Measurements from ENCODE around the gene TNNC1. TPM values are rescaled to one million over a fixed set of nuclear protein-coding genes. Genes with fewer than 3 reads are reported as not detected.
A peak's percentile ranks its signal among the peaks of the same experiment; 100 is the strongest.

TNNC1 gene
- total and polyA plus RNA-seq, 4 donors = 2.6 to 20.7 (median 3.8) TPM

DNA sequence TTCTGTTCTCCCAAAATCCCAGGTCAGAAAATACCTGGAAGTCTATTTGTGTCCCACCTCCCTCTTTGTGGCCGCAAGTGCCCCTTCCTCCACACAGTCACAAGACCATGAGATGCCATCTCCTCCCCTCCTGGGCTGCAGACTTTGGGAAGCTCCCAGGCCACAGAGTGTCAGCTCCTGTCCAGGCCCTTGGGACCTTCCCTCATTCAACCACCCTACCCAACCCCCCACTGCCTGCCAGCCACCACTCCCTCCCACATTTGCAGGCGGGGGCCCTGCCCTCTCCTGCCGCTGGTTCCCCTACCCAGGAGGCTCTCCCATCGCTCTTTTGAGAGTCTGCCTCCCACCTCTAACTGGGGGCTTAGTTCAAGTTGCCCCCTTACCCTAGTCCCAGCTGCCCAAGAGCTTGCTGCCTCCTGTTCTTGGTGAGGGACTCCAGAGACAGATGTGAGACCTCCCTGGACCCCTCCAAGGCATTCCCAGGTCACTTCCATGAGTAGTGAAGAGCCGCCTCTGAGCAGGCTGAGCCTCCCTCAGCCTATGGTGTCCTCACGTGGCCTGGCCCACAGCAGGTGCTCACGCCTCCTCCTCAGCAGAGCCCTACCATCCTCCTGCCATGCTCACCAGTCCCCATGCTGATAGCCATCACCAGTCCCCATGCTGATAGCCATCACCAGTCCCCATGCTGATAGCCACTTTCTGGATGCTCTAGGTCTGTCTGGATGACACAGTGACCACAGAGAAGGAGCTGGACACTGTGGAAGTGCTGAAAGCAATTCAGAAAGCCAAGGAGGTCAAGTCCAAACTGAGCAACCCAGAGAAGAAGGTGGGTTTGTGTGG is 25.4 kb upstream of the TNNC1 start:
- intact Hi-C loops (cut with DNase I) = no loop called here
- ATAC-seq (ENCODE audit: low FRiP score) (no peak), DNase-seq (peak in 1 of 2 donors; percentile 63)
- 90 to 91% methylated on average over 7 of the region's 7 CpGs for WGBS, 2 donors
- peaks cover 0 to 7% of the 10 kb centered on the region in 2 donors for H3K36me3 ChIP-seq (ENCODE audit: control insufficient read depth in 1 of 2, insufficient read depth in 2 of 2, low read length in 1 of 2)
- H3K4me3 ChIP-seq (ENCODE audit: low read length in 2 of 2) = no peak overlapping the region
- H3K9me3 ChIP-seq (ENCODE audit: control insufficient read depth, low read length) = no peaks in the 10 kb centered on the region
- H3K27me3 ChIP-seq (ENCODE audit: control insufficient read depth in 1 of 2, insufficient read depth in 2 of 2, low read length in 1 of 2) = no peaks in the 10 kb centered on the region
- H3K4me1 ChIP-seq (ENCODE audit: control insufficient read depth in 1 of 2, insufficient read depth in 2 of 2, low read length in 2 of 2) = no peaks in the 10 kb centered on the region
- H3K27ac ChIP-seq (ENCODE audit: low read depth in 1 of 2, low read length in 2 of 2) = no peak overlapping the region

DNA sequence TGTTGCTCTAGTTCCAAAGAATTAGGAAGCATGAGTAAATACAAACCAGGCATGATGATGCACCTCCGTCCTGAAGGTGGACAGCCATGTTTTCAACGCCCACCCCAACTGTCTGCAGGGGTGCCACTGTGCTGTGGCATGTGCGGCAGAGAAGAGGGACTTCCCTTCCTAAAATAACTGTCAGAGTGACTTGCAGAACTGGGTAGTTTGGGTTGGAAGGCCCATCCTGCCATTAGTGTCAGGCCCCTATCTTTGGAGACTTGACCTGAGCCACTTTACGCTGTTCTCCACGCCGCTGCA is 23.9 kb upstream of the TNNC1 start:
- Histone ChIP-seq H3K4me3 (ENCODE audit: low read length in 2 of 2) (no peak overlapping the region), H3K9me3 (ENCODE audit: control insufficient read depth, low read length) (no peaks in the 10 kb centered on the region), H3K27me3 (ENCODE audit: control insufficient read depth in 1 of 2, insufficient read depth in 2 of 2, low read length in 1 of 2) (no peaks in the 10 kb centered on the region), H3K36me3 (ENCODE audit: control insufficient read depth in 1 of 2, insufficient read depth in 2 of 2, low read length in 1 of 2) (peaks cover 0 to 9% of the 10 kb centered on the region in 2 donors), H3K4me1 (ENCODE audit: control insufficient read depth in 1 of 2, insufficient read depth in 2 of 2, low read length in 2 of 2) (no peaks in the 10 kb centered on the region), H3K27ac (ENCODE audit: low read depth in 1 of 2, low read length in 2 of 2) (no peak overlapping the region)
- ATAC-seq (ENCODE audit: low FRiP score) (no peak), DNase-seq (no peak)
- 90 to 93% methylated on average over 6 of the region's 6 CpGs for WGBS, 2 donors
- intact Hi-C loops (cut with DNase I) = no loop called here

DNA sequence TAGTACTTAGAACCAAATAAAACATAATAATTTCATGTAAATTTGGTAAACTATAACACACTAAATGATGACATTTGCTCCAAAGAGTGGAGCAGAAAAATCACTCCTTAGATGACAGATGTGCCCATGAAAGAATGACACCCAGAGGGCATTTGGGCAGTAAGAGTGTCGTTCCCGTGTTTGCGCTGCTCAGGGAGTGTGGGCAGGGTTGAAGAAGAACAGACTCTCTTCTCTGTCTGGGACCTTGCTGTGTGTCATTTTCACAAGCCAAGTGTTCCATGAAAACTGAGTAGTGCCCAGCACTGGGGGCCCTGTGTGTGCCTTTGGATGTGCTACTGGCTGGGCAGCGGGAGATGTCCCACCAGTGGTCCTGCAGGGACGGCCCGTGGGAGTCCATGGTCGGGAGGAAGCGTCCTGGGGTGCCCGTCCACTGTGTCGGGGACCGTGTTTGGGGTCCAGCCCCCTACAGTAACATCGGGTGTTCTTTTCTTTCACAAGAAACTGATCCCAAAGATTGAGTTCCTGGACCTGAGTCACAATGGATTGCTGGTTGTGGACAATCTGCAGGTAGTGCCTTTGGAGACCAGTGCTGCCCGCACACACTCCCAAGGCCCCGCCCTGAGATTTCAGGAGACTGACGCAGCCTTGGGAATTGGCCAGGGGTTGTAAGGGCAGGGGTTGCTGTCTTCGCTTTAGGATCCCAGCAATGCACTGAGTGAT is 23.4 kb upstream of the TNNC1 start:
- no peaks in the 10 kb centered on the region for H3K4me1 ChIP-seq (ENCODE audit: control insufficient read depth in 1 of 2, insufficient read depth in 2 of 2, low read length in 2 of 2)
- H3K27me3 ChIP-seq (ENCODE audit: control insufficient read depth in 1 of 2, insufficient read depth in 2 of 2, low read length in 1 of 2) = no peaks in the 10 kb centered on the region
- H3K9me3 ChIP-seq (ENCODE audit: control insufficient read depth, low read length) = no peaks in the 10 kb centered on the region
- no peak overlapping the region for H3K27ac ChIP-seq (ENCODE audit: low read depth in 1 of 2, low read length in 2 of 2)
- peaks cover 0 to 9% of the 10 kb centered on the region in 2 donors for H3K36me3 ChIP-seq (ENCODE audit: control insufficient read depth in 1 of 2, insufficient read depth in 2 of 2, low read length in 1 of 2)
- no peak for DNase-seq
- 89 to 91% methylated on average over 16 of the region's 16 CpGs for WGBS, 2 donors
- H3K4me3 ChIP-seq (ENCODE audit: low read length in 2 of 2) = no peak overlapping the region
- intact Hi-C loops (cut with DNase I) = no loop called here
- ATAC-seq (ENCODE audit: low FRiP score) = no peak

- no peaks in the 10 kb centered on the region for H3K4me1 ChIP-seq (ENCODE audit: control insufficient read depth in 1 of 2, insufficient read depth in 2 of 2, low read length in 2 of 2)
Observed at GRCh38 chr3:52473026-52473425, 19.2 kb upstream of the TNNC1 start.

DNA sequence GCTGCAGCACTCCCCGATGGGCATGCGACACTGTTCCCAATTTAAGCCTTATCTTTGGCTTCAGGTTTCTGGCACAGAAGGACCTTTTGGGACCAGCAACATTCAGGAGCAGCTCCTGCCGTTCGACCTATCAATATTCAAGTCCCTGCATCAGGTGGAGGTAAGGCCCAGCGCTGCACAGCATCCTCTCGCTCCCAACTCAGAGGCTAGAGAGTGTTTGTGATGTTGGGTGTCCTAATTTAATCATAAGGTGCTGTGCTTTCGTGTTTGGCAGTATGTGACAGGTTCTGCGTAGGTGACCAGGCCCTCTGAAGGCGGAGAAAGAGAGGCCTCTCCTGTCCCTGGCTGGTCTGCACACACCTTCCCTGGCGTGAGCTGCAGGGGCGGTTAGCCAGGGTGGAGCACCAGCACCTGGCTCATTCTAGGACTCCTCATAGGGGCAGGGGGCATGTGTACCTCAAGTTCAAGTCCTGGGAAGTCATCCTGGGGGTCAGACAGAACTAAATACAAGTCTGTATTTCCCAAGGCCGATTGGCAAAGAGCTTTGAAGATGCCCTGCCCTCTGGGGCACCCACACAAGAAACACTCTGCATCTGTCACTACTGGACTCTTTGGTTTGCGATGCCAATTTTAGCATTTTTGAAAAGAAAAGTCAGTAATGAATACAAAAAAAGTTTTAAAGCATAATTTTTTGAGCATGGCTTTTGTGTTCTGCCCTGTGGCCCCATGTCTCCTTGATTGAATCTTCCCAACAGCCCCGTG is 18.6 kb upstream of the TNNC1 start:
- Histone ChIP-seq H3K27ac (ENCODE audit: low read depth in 1 of 2, low read length in 2 of 2) (no peak overlapping the region), H3K36me3 (ENCODE audit: control insufficient read depth in 1 of 2, insufficient read depth in 2 of 2, low read length in 1 of 2) (peaks cover 0 to 5% of the 10 kb centered on the region in 2 donors), H3K4me3 (ENCODE audit: low read length in 2 of 2) (no peak overlapping the region), H3K27me3 (ENCODE audit: control insufficient read depth in 1 of 2, insufficient read depth in 2 of 2, low read length in 1 of 2) (no peaks in the 10 kb centered on the region), H3K4me1 (ENCODE audit: control insufficient read depth in 1 of 2, insufficient read depth in 2 of 2, low read length in 2 of 2) (no peaks in the 10 kb centered on the region), H3K9me3 (ENCODE audit: control insufficient read depth, low read length) (no peaks in the 10 kb centered on the region)
- intact Hi-C loops (cut with DNase I) = loop anchor here (5.0 kb wide), 2 partner anchors 55 to 60 kb away; partner anchors contain the start of gene NT5DC2 (in 1 of the 2)
- ATAC-seq (ENCODE audit: low FRiP score) (no peak), DNase-seq (no peak)
- 61 to 64% methylated on average over 14 of the region's 14 CpGs for WGBS, 2 donors

More at GRCh38 chr3:52473026-52473425, 19.2 kb upstream of the TNNC1 start:
- DNase-seq (peak in 1 of 2 donors; percentile 63), ATAC-seq (ENCODE audit: low FRiP score) (no peak)
- H3K36me3 ChIP-seq (ENCODE audit: control insufficient read depth in 1 of 2, insufficient read depth in 2 of 2, low read length in 1 of 2) = peaks cover 0 to 5% of the 10 kb centered on the region in 2 donors
- no peak overlapping the region for H3K4me3 ChIP-seq (ENCODE audit: low read length in 2 of 2)
- no peaks in the 10 kb centered on the region for H3K27me3 ChIP-seq (ENCODE audit: control insufficient read depth in 1 of 2, insufficient read depth in 2 of 2, low read length in 1 of 2)
- intact Hi-C loops (cut with DNase I) = loop anchor here (5.0 kb wide), 2 partner anchors 54 to 59 kb away; partner anchors contain the start of gene NT5DC2 (in 1 of the 2)
- H3K27ac ChIP-seq (ENCODE audit: low read depth in 1 of 2, low read length in 2 of 2) = no peak overlapping the region
- no peaks in the 10 kb centered on the region for H3K9me3 ChIP-seq (ENCODE audit: control insufficient read depth, low read length)
- 84 to 85% methylated on average over 5 of the region's 5 CpGs for WGBS, 2 donors

GRCh38 chr3:52471371-52472238 is 17.8 kb upstream of the TNNC1 start:
- Histone ChIP-seq H3K36me3 (ENCODE audit: control insufficient read depth in 1 of 2, insufficient read depth in 2 of 2, low read length in 1 of 2) (peaks cover 0 to 5% of the 10 kb centered on the region in 2 donors), H3K27me3 (ENCODE audit: control insufficient read depth in 1 of 2, insufficient read depth in 2 of 2, low read length in 1 of 2) (no peaks in the 10 kb centered on the region), H3K4me1 (ENCODE audit: control insufficient read depth in 1 of 2, insufficient read depth in 2 of 2, low read length in 2 of 2) (no peaks in the 10 kb centered on the region), H3K4me3 (ENCODE audit: low read length in 2 of 2) (no peak overlapping the region), H3K9me3 (ENCODE audit: control insufficient read depth, low read length) (no peaks in the 10 kb centered on the region), H3K27ac (ENCODE audit: low read depth in 1 of 2, low read length in 2 of 2) (no peak overlapping the region)
- ATAC-seq (ENCODE audit: low FRiP score) (peak; percentile 65), DNase-seq (peak; percentile 83 to 90)
- intact Hi-C loops (cut with DNase I) = loop anchor here (5.0 kb wide), 2 partner anchors 56 to 61 kb away; partner anchors contain the start of gene NT5DC2 (in 1 of the 2)
- 31 to 32% methylated on average over 26 of the region's 26 CpGs for WGBS, 2 donors

DNA sequence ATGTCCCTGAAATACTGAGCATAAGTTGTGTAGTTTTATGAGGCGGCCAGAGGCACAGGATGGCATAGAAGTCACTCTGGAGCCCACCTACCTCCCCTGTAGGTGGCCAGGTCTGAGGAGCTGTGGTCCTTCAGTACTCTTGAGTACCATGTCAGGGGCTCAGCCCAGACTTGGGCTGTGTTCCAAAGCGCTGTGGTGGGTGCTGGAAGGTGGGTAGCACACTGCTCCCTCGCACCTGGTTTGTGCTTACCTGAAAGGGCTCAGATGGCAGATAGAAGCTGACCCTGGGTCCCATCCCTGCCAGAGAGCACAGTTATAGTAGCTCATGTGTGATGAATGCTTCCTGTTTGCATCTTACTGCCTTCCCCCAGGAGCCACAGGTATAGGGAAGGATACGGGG is 17.1 kb upstream of the TNNC1 start:
- no peaks in the 10 kb centered on the region for H3K9me3 ChIP-seq (ENCODE audit: control insufficient read depth, low read length)
- 92 to 96% methylated on average over 4 of the region's 4 CpGs for WGBS, 2 donors
- H3K4me3 ChIP-seq (ENCODE audit: low read length in 2 of 2) = no peak overlapping the region
- ATAC-seq (ENCODE audit: low FRiP score) = no peak
- intact Hi-C loops (cut with DNase I) = loop anchor here (5.0 kb wide), 2 partner anchors 56 to 61 kb away; partner anchors contain the start of gene NT5DC2 (in 1 of the 2)
- no peak overlapping the region for H3K27ac ChIP-seq (ENCODE audit: low read depth in 1 of 2, low read length in 2 of 2)
- no peaks in the 10 kb centered on the region for H3K4me1 ChIP-seq (ENCODE audit: control insufficient read depth in 1 of 2, insufficient read depth in 2 of 2, low read length in 2 of 2)
- peaks cover 0 to 5% of the 10 kb centered on the region in 2 donors for H3K36me3 ChIP-seq (ENCODE audit: control insufficient read depth in 1 of 2, insufficient read depth in 2 of 2, low read length in 1 of 2)
- H3K27me3 ChIP-seq (ENCODE audit: control insufficient read depth in 1 of 2, insufficient read depth in 2 of 2, low read length in 1 of 2) = no peaks in the 10 kb centered on the region
- DNase-seq = no peak

- no peak overlapping the region for H3K4me3 ChIP-seq (ENCODE audit: low read length in 2 of 2)
- H3K27me3 ChIP-seq (ENCODE audit: control insufficient read depth in 1 of 2, insufficient read depth in 2 of 2, low read length in 1 of 2) = no peaks in the 10 kb centered on the region
- DNase-seq (no peak), ATAC-seq (ENCODE audit: low FRiP score) (no peak)
- peaks cover 0 to 5% of the 10 kb centered on the region in 2 donors for H3K36me3 ChIP-seq (ENCODE audit: control insufficient read depth in 1 of 2, insufficient read depth in 2 of 2, low read length in 1 of 2)
- H3K4me1 ChIP-seq (ENCODE audit: control insufficient read depth in 1 of 2, insufficient read depth in 2 of 2, low read length in 2 of 2) = no peaks in the 10 kb centered on the region
- 79 to 85% methylated on average over 5 of the region's 5 CpGs for whole genome bisulfite sequencing, 2 donors
- H3K27ac ChIP-seq (ENCODE audit: low read depth in 1 of 2, low read length in 2 of 2) = no peak overlapping the region
- no peaks in the 10 kb centered on the region for H3K9me3 ChIP-seq (ENCODE audit: control insufficient read depth, low read length)
- intact Hi-C loops (cut with DNase I) = no loop called here
Observed at GRCh38 chr3:52469001-52469400, 15.2 kb upstream of the TNNC1 start.

Data from aorta (tissue), 5 donors.